Measurements from ENCODE around the gene ADGRG3.

DNA sequence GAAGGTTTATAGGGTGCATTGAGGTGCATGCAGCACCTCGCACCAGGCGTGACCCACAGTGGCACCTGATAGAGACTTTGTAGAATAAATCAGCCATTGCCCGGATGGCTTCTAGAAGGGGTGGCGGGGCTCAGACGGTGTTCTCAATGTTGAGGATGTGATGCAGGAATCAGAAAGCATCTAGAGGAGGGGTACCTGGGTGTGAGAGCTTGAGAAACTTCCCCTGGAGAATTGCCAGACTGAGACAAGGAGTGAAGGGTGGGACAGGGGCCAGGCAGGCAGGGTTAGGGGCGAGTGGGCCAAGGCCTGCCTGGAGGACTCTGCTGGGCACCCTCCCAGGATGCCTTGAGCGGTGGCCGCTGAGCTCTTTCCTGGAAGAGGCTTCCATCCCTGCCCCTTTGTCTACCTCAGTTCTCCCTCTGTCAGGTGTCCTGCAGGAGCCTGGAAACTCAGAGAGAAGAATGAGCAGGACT, 48.9 kb upstream of the ADGRG3 start:
- TF ChIP-seq, protein P1, sequence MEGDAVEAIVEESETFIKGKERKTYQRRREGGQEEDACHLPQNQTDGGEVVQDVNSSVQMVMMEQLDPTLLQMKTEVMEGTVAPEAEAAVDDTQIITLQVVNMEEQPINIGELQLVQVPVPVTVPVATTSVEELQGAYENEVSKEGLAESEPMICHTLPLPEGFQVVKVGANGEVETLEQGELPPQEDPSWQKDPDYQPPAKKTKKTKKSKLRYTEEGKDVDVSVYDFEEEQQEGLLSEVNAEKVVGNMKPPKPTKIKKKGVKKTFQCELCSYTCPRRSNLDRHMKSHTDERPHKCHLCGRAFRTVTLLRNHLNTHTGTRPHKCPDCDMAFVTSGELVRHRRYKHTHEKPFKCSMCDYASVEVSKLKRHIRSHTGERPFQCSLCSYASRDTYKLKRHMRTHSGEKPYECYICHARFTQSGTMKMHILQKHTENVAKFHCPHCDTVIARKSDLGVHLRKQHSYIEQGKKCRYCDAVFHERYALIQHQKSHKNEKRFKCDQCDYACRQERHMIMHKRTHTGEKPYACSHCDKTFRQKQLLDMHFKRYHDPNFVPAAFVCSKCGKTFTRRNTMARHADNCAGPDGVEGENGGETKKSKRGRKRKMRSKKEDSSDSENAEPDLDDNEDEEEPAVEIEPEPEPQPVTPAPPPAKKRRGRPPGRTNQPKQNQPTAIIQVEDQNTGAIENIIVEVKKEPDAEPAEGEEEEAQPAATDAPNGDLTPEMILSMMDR (IDR thresholded peaks at IDR 0.05), result no peak
- TF ChIP-seq POLR2A (IDR thresholded peaks at IDR 0.05), result no peak
